Kasumi-1 (cell line): ENCODE results near the gene SLC38A3.
"Not testable (repeated sequence)": the region's sequence is repeated elsewhere in the genome, so short reads cannot be mapped to it uniquely, and the experiment has no call there.

ENCODE experiments used
- DNase-seq, 2 experiments: peaks; one replicate each; lab custom pipeline; 2025; lab: John Stamatoyannopoulos, UW

SLC38A3 gene

GRCh38 chr3:50210510-50211367, 5.7 kb downstream of the SLC38A3 start:
- no peak for DNase-seq

- DNase-seq, result not testable (repeated sequence)
Measured at GRCh38 chr3:50211368-50211717, 6.3 kb downstream of the SLC38A3 start.

- no peak for DNase-seq
Measured at GRCh38 chr3:50211930-50212329, 6.9 kb downstream of the SLC38A3 start.

- no peak for DNase-seq
Measured at GRCh38 chr3:50212502-50212901, 7.4 kb downstream of the SLC38A3 start.

- no peak for DNase-seq
Measured at GRCh38 chr3:50212971-50213370, 7.9 kb downstream of the SLC38A3 start.

GRCh38 chr3:50213373-50213772, 8.3 kb downstream of the SLC38A3 start:
- DNase-seq, result no peak

GRCh38 chr3:50214824-50215223, 9.8 kb downstream of the SLC38A3 start:
- no peak for DNase-seq

GRCh38 chr3:50215529-50215928, 10.5 kb downstream of the SLC38A3 start:
- no peak for DNase-seq

- no peak for DNase-seq
Measured at GRCh38 chr3:50217681-50218080, 12.6 kb downstream of the SLC38A3 start.

GRCh38 chr3:50218448-50218847, 13.4 kb downstream of the SLC38A3 start:
- no peak for DNase-seq

GRCh38 chr3:50219285-50219684, 14.2 kb downstream of the SLC38A3 start:
- DNase-seq, result no peak

GRCh38 chr3:50220109-50220508, 15.0 kb downstream of the SLC38A3 start:
- DNase-seq, result no peak

GRCh38 chr3:50221051-50221410, 16.0 kb downstream of the SLC38A3 start:
- DNase-seq, result no peak

GRCh38 chr3:50221411-50222168, 16.5 kb downstream of the SLC38A3 start:
- peak in 1 of 2 experiments; percentile 15 for DNase-seq

- no peak for DNase-seq
Measured at GRCh38 chr3:50222169-50222528, 17.1 kb downstream of the SLC38A3 start.

- no peak for DNase-seq
Measured at GRCh38 chr3:50224639-50225038, 19.6 kb downstream of the SLC38A3 start.

GRCh38 chr3:50226888-50227389, 21.9 kb downstream of the SLC38A3 start:
- no peak for DNase-seq

GRCh38 chr3:50227390-50228183, 22.5 kb downstream of the SLC38A3 start:
- peak; percentile 89 to 91 for DNase-seq

- DNase-seq, result not testable (repeated sequence)
Measured at GRCh38 chr3:50228184-50228763, 23.2 kb downstream of the SLC38A3 start.

GRCh38 chr3:50229490-50229889, 24.4 kb downstream of the SLC38A3 start:
- no peak for DNase-seq

- DNase-seq, result no peak
Measured at GRCh38 chr3:50230104-50230793, 25.2 kb downstream of the SLC38A3 start.

- no peak for DNase-seq
Measured at GRCh38 chr3:50230794-50231125, 25.7 kb downstream of the SLC38A3 start.
